Epithelial cell of esophagus (primary cell): ENCODE measurements around the gene NDUFB4.

Experiments
- DNase-seq: peaks from one replicate; pipeline ENCODE4 v3.0.0; 2010; ENCODE audit warnings: low read depth
- H3K4me3 ChIP-seq: 2 replicates; pipeline ENCODE4 v1.5.1; 2011; ENCODE audit warnings: mild to moderate bottlenecking, low read length, control low read depth
- CTCF ChIP-seq: IDR thresholded peaks from 2 replicates; pipeline ENCODE4 v1.5.1; 2011; ENCODE audit warnings: low read depth, mild to moderate bottlenecking, low read length, control low read depth, inconsistent platforms; ENCODE audit not compliant: insufficient read depth; ENCODE audit errors: missing control alignments

The NDUFB4 gene

GRCh38 chr3:120567370-120568201, 28.6 kb upstream of the NDUFB4 start:
- peak; percentile 50 for TF ChIP-seq CTCF
- DNase-seq: peak; percentile 29
- H3K4me3 ChIP-seq: no peak overlapping the region

- TF ChIP-seq CTCF: no peak
- DNase-seq: no peak
- H3K4me3 ChIP-seq: no peak overlapping the region
These were observed 28.0 kb upstream of the NDUFB4 start for GRCh38 chr3:120568202-120568531.

GRCh38 chr3:120568598-120568997, 27.5 kb upstream of the NDUFB4 start:
- DNase-seq: peak; percentile 52
- no peak overlapping the region for H3K4me3 ChIP-seq
- TF ChIP-seq CTCF: no peak

DNA sequence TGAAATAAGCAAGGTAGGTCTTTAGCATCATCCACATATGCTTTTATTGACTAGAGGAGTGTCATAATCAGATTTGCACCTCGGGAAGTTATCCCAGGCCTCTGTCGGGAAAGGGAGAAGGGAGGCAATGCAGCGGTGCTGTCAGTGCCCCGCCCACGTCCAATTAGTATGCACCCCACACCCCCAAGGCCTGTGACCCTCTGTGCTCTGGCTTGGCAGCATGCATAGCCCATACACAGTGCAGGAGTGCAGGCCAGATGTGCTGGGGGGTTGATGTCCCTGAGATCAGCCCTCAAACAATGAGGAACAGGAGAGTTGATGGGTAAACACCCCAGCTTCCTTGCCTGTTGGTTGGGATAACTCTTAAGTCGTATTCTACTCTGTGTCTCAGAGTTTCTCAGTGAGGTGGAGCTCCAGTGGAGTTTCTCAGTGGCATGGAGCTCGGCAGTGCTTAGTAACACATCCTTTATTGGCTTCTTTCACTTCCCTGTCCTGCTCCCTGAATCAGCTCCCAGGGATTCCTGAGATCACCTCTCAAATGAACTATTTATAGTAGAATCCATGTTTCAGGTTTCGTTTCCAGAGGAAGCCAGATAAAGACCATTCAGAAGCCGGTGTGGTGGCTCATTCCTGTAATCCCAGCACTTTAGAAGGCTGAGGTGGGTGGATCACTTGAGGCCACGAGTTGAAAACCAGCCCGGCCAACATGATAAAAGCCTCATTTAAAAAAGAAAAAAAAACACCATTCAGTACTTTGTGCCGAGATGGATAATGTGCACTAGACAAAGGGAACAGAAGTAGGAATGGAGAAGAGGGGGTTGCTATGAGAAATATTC, 26.7 kb upstream of the NDUFB4 start:
- peak; percentile 25 for DNase-seq
- no peak for TF ChIP-seq CTCF
- no peak overlapping the region for H3K4me3 ChIP-seq

GRCh38 chr3:120572027-120572426, 24.1 kb upstream of the NDUFB4 start:
- TF ChIP-seq CTCF: no peak
- no peak overlapping the region for H3K4me3 ChIP-seq
- DNase-seq: no peak

- no peak for TF ChIP-seq CTCF
- H3K4me3 ChIP-seq: no peak overlapping the region
- no peak for DNase-seq
These were observed 8.7 kb upstream of the NDUFB4 start for GRCh38 chr3:120587332-120587975.
